A673 (cell line): ENCODE data around the gene TBL1X. TPM values are rescaled to one million over a fixed set of nuclear protein-coding genes. Genes with fewer than 3 reads are reported as not detected.

ENCODE experiments used
- BruUV-seq: library from RNA; stranded (reverse); fragments of 400-500 nt; replicated peaks from 2 replicates; lab custom pipeline; 2021; lab: Mats Ljungman, UMichigan
- CTCF ChIA-PET: fragments of 300-600 bp; sonication (Branson Sonifier 250); formaldehyde crosslinking; loops from one replicate; lab custom pipeline; 2022; ENCODE audit warnings: antibody characterized with exemption; lab: Charles Lee
- POLR2A ChIA-PET: fragments of 300-600 bp; sonication (Branson Sonifier 250); formaldehyde crosslinking; loops from one replicate; lab custom pipeline; 2022; ENCODE audit warnings: antibody characterized with exemption; ENCODE audit not compliant: low non-redundant PET; lab: Charles Lee
- DNase-seq: peaks from one replicate; pipeline ENCODE4 v3.0.0-alpha.2; 2015; ENCODE audit warnings: low spot score
- H3K27ac ChIP-seq: fragments of 200-600 bp; sonication (generic); 2 replicates; pipeline ENCODE4 v1.5.1; 2016; ENCODE audit warnings: mixed run types, low read depth, mild to moderate bottlenecking, mixed read lengths, antibody characterized with exemption, low read length; ENCODE audit not compliant: poor library complexity, severe bottlenecking
- H3K27me3 ChIP-seq: fragments of 200-600 bp; sonication (generic); replicated peaks from 2 replicates; pipeline ENCODE4 v1.6.1; 2017; ENCODE audit warnings: mixed run types, low read depth, mild to moderate bottlenecking, mixed read lengths, antibody characterized with exemption, low read length; ENCODE audit not compliant: insufficient read depth, poor library complexity
- H3K36me3 ChIP-seq: fragments of 200-600 bp; sonication (generic); 2 replicates; pipeline ENCODE4 v1.6.1; 2016; ENCODE audit warnings: mixed run types, mild to moderate bottlenecking, mixed read lengths, antibody characterized with exemption, low read length; ENCODE audit not compliant: insufficient read depth, poor library complexity, severe bottlenecking
- H3K4me1 ChIP-seq: fragments of 200-600 bp; sonication (generic); 2 replicates; pipeline ENCODE4 v1.6.1; 2017; ENCODE audit warnings: mixed run types, mild to moderate bottlenecking, mixed read lengths, antibody characterized with exemption, low read length; ENCODE audit not compliant: insufficient read depth, poor library complexity, severe bottlenecking
- H3K4me3 ChIP-seq: fragments of 200-600 bp; sonication (generic); 2 replicates; pipeline ENCODE4 v1.5.1; 2016; ENCODE audit warnings: low read depth, mixed run types, mild to moderate bottlenecking, mixed read lengths, low read length; ENCODE audit not compliant: poor library complexity, severe bottlenecking
- H3K9me3 ChIP-seq: fragments of 200-600 bp; sonication (generic); 2 replicates; pipeline ENCODE4 v1.6.1; 2016; ENCODE audit warnings: mixed run types, low read depth, mild to moderate bottlenecking, mixed read lengths, antibody characterized with exemption, low read length; ENCODE audit not compliant: poor library complexity, severe bottlenecking
- CTCF ChIP-seq: fragments of 300-800, 200-600 bp; sonication (generic); conservative IDR thresholded peaks from 2 replicates; pipeline ENCODE4 v1.5.1; 2017; ENCODE audit warnings: low read depth, mild to moderate bottlenecking, antibody characterized with exemption, low read length, moderate library complexity, mixed read lengths
- EZH2 ChIP-seq: fragments of 200-600 bp; sonication (generic); IDR thresholded peaks from 2 replicates; pipeline ENCODE4 v1.6.1; 2017; ENCODE audit warnings: borderline replicate concordance, low read depth, mild to moderate bottlenecking, mixed read lengths, antibody characterized with exemption, low read length; ENCODE audit not compliant: poor library complexity, severe bottlenecking
- intact Hi-C: fragments of 100-400 bp; cut with micrococcal nuclease; formaldehyde crosslinking; loops from one replicate; pipeline ENCODE4 v1.10.0; 2022; ENCODE audit not compliant: unreplicated experiment
- total RNA-seq: library from RNA; stranded (reverse); gene quantifications from 2 replicates; pipeline ENCODE4 v1.2.3, GENCODE V29; 2021

TBL1X gene
- total RNA-seq, 1 experiment from 2014 or later: 26.9 TPM

- no TSS peak for BruUV-seq
- CTCF ChIA-PET: interaction anchor here (0.6 kb wide), 1 partner anchor 19 kb away, joined by 6 read pairs; no protein-coding TSS in a partner anchor
These were observed 233.7 kb downstream of the TBL1X start for GRCh38 chrX:9698576-9698975.

GRCh38 chrX:9700555-9700954, 235.7 kb downstream of the TBL1X start:
- Histone ChIP-seq H3K27me3 (no peaks in the 10 kb centered on the region), H3K4me1 (no peaks in the 10 kb centered on the region), H3K9me3 (no peaks in the 10 kb centered on the region), H3K27ac (no peak overlapping the region), H3K36me3 (no peaks in the 10 kb centered on the region), H3K4me3 (no peak overlapping the region)
- DNase-seq: no peak
- no peak for TF ChIP-seq EZH2
- 0 out of 2 replicates have a peak, but pooled peaks have one; percentile 18 for TF ChIP-seq CTCF
- intact Hi-C loops: loop anchor here (10.0 kb wide), 1 partner anchor 356 kb away; no protein-coding TSS in a partner anchor
- ChIA-PET CTCF (no interaction called here), POLR2A (no interaction called here)
- no TSS peak for BruUV-seq

More at GRCh38 chrX:9698576-9698975, 233.7 kb downstream of the TBL1X start:
- Histone ChIP-seq H3K27me3 (no peaks in the 10 kb centered on the region), H3K4me3 (no peak overlapping the region), H3K36me3 (peaks cover under 1% of the 10 kb centered on the region), H3K27ac (no peak overlapping the region), H3K9me3 (no peaks in the 10 kb centered on the region), H3K4me1 (no peaks in the 10 kb centered on the region)
- TF ChIP-seq CTCF: no peak
- TF ChIP-seq EZH2: no peak
- no peak for DNase-seq
- POLR2A ChIA-PET: no interaction called here
- intact Hi-C loops: no loop called here

GRCh38 chrX:9701790-9702189, 236.9 kb downstream of the TBL1X start:
- ChIA-PET CTCF (no interaction called here), POLR2A (no interaction called here)
- no TSS peak for BruUV-seq
- no peak overlapping the region for H3K4me3 ChIP-seq
- intact Hi-C loops: loop anchor here (10.0 kb wide), 1 partner anchor 357 kb away; no protein-coding TSS in a partner anchor
- H3K27me3 ChIP-seq: no peaks in the 10 kb centered on the region
- no peaks in the 10 kb centered on the region for H3K9me3 ChIP-seq
- H3K4me1 ChIP-seq: no peaks in the 10 kb centered on the region
- TF ChIP-seq EZH2 (no peak), CTCF (no peak)
- H3K27ac ChIP-seq: no peak overlapping the region
- DNase-seq: no peak
- H3K36me3 ChIP-seq: no peaks in the 10 kb centered on the region
